ENCODE results near the gene CCT7.

DNA sequence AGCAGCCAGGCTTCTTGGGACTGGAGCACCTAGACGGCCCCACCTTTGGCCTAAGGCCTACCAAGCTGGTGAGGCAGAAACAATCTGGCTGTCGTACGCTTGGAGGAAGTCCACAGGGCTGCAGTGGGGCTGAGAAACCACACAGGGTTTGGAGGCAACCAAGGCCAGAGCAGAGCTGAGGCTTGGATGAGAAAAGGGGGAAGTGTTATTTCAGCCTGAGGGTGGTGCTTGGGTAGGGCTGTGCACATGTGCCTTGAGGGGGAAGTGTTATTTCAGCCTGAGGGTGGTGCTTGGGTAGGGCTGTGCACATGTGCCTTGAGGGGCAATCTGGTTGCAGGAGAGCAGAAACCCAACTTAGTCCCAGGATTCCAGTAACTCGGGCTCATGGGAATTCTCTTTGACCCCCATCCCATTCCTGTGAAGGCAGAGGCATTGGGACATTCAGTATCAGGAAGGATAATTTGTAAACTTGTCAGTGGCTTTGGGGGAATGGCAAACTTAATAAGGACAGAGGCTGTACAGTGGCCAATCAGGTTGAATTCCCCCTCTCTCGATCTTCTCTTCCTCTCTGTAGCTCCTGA, 51.1 kb downstream of the CCT7 start:
- TF ChIP-seq CTCF (IDR thresholded peaks at IDR 0.05; ENCODE audit: insufficient read depth, low read length, poor library complexity, severe bottlenecking) (no peak), EZH2phosphoT487 (conservative IDR thresholded peaks at IDR 0.05; ENCODE audit: low read length) (no peak)

Measured in SU-DHL-6 (cell line).